Muscle of leg (tissue), 11 donors: Measurements from ENCODE around the gene PATE1. TPM values are rescaled to one million over a fixed set of nuclear protein-coding genes. Genes with fewer than 3 reads are reported as not detected.

Experiments used
- DNase-seq: peaks from one replicate; pipeline ENCODE4 v3.0.0; 2013
- H3K27ac ChIP-seq: one replicate; pipeline ENCODE4 v1.5.1; 2013; ENCODE audit warnings: mild to moderate bottlenecking, low read length, control low read depth
- H3K27me3 ChIP-seq: one replicate; pipeline ENCODE4 v1.6.1; 2013; ENCODE audit warnings: low read length; ENCODE audit not compliant: control insufficient read depth, insufficient read depth
- H3K36me3 ChIP-seq: one replicate; pipeline ENCODE4 v1.6.1; 2013; ENCODE audit warnings: low read length; ENCODE audit not compliant: control insufficient read depth, insufficient read depth
- H3K4me1 ChIP-seq: one replicate; pipeline ENCODE4 v1.6.1; 2013; ENCODE audit warnings: low read length; ENCODE audit not compliant: control insufficient read depth, insufficient read depth
- H3K4me3 ChIP-seq: one replicate; pipeline ENCODE4 v1.5.1; 2013; ENCODE audit warnings: low read length, control low read depth
- H3K9me3 ChIP-seq: replicated peaks from 2 replicates; pipeline ENCODE4 v1.6.1; 2013; ENCODE audit warnings: low read depth, low read length; ENCODE audit not compliant: control insufficient read depth
- WGBS: methylation state at CpG from one replicate; pipeline ENCODE4 v1.1.5; 2013; ENCODE audit warnings: missing lambda C conversion rate; ENCODE audit not compliant: insufficient coverage; 5-methylcytosine and 5-hydroxymethylcytosine counted together
- polyA plus RNA-seq, 8 donors: library from polyadenylated mRNA; unstranded; fragments of 120-200 nt; gene quantifications; one replicate each; pipeline versions ENCODE4 v1.2.1 to v1.2.3, GENCODE V29; 2013; ENCODE audit warnings: inconsistent platforms in 1 of 8, low replicate concordance in 1 of 8; ENCODE audit not compliant: insufficient read length in 8 of 8, insufficient read depth in 1 of 8
- total RNA-seq: library from RNA; stranded (reverse); fragments of 120-200 nt; gene quantifications from one replicate; pipeline ENCODE4 v1.2.4, GENCODE V29; 2013

Gene PATE1
- total and polyA plus RNA-seq, 9 donors: not detected

GRCh38 chr11:125756050-125756449, 10.0 kb downstream of the PATE1 start:
- H3K4me1 ChIP-seq: no peaks in the 10 kb centered on the region
- no peaks in the 10 kb centered on the region for H3K36me3 ChIP-seq
- H3K4me3 ChIP-seq: no peak overlapping the region
- H3K9me3 ChIP-seq: no peaks in the 10 kb centered on the region
- WGBS: no CpG with 5 or more reads among the region's 7 CpGs
- DNase-seq: no peak
- no peak overlapping the region for H3K27ac ChIP-seq
- H3K27me3 ChIP-seq: no peaks in the 10 kb centered on the region

GRCh38 chr11:125762445-125762844, 16.4 kb downstream of the PATE1 start:
- no peaks in the 10 kb centered on the region for H3K36me3 ChIP-seq
- H3K9me3 ChIP-seq: no peaks in the 10 kb centered on the region
- H3K27me3 ChIP-seq: no peaks in the 10 kb centered on the region
- H3K27ac ChIP-seq: no peak overlapping the region
- H3K4me1 ChIP-seq: no peaks in the 10 kb centered on the region
- H3K4me3 ChIP-seq: no peak overlapping the region
- WGBS: no CpG with 5 or more reads among the region's 1 CpG
- DNase-seq: no peak

DNA sequence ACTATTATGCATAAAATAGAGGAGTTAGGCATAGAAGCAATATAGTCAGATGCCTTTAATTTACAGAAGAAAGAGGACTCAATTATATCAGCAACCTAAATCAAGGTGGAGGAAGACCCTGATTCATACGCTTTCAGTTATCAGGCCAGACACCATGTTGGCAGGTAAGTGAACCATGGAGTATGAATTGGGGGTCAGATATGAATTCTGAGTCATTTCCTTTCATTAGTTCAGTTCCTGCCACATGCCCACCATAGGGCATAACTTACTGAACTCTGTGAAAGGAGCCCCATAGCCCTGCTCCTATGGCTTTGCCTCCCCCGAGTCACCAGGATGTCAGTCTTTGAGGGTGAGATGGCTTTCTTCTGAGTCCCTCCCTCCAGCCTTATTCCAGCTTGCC, 17.4 kb downstream of the PATE1 start:
- WGBS: no CpG with 5 or more reads among the region's 2 CpGs
- Histone ChIP-seq H3K4me1 (no peaks in the 10 kb centered on the region), H3K27ac (no peak overlapping the region), H3K36me3 (no peaks in the 10 kb centered on the region), H3K4me3 (no peak overlapping the region), H3K9me3 (no peaks in the 10 kb centered on the region), H3K27me3 (no peaks in the 10 kb centered on the region)
- no peak for DNase-seq

DNA sequence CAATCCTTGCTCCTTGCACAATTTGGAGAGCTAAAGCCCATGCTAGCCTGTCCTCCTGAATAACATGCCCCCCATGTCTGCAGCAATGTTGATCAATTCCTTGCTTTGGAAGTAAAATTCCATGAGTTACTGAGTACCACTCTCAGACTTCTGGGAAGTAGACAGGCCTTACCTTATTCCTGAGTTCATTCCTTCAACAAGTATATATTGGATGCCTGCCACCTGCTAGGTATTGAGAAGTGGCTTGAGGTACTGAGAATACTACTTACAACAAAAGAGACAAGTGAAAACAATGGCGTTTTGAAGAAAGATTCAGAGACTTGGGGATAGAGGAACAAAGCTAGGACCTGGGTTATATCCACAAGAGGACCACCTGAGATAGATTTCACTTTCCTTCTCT, 20.2 kb downstream of the PATE1 start:
- H3K27me3 ChIP-seq: peaks cover 5% of the 10 kb centered on the region
- H3K27ac ChIP-seq: no peak overlapping the region
- DNase-seq: no peak
- no peak overlapping the region for H3K4me3 ChIP-seq
- no peaks in the 10 kb centered on the region for H3K4me1 ChIP-seq
- WGBS: no CpG with 5 or more reads among the region's 1 CpG
- no peaks in the 10 kb centered on the region for H3K36me3 ChIP-seq
- no peaks in the 10 kb centered on the region for H3K9me3 ChIP-seq

DNA sequence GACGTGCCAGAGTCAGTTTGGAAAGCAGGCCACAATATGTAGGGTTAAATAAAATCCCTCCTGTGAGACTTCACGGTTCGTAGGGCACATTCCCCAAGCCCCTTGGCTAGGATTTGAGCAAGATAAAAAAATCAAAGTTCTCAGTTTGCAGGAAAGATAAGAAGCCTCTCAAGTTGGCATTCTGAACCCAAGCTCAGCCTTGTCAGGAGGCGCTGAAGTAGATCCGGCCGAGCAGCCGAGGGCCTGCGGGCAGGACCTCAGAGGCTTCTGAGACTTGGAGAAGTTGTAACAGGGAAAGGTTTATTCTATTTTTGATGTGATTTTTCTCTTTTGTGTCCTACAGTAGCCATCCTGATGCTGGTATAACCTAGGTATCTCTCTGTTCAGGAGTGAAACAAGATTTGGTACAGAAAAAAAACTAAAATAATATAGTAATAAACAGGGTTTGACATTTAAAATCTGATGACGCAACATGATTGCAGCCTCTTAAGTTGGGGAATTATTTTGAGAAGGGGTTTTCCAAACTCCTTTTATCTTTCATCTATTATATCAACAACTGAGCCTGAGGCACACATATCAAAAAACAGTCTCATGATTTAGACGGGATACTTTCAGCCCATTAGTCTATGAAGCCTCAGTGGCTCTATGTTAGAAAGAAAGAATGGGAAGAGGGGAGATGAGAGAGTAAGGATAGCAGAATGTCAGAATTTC, 22.4 kb downstream of the PATE1 start:
- H3K36me3 ChIP-seq: no peaks in the 10 kb centered on the region
- no peaks in the 10 kb centered on the region for H3K4me1 ChIP-seq
- H3K9me3 ChIP-seq: no peaks in the 10 kb centered on the region
- H3K27ac ChIP-seq: no peak overlapping the region
- H3K4me3 ChIP-seq: no peak overlapping the region
- peaks cover 5% of the 10 kb centered on the region for H3K27me3 ChIP-seq
- WGBS: 13% methylated on average over 6 of the region's 10 CpGs
- no peak for DNase-seq

DNA sequence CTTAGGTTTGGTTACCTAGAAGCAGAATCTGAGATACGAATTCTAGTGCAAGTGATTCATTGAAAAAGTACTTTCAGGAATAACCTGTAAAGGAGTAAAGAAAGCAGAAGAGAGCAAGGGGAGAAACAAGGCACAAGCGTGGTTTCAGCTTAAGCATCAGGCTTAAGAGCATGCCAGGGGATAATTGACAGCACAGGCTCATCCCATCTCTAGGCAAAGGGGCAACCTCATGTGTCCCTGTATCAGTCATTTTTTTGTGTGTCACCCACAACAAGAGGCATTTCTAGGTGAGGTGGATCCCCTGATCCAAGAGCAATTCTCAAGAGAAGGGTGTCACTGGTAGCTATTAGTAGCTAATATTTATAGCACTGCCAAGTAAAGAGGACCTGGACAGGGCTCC, 24.5 kb downstream of the PATE1 start:
- no peaks in the 10 kb centered on the region for H3K4me1 ChIP-seq
- no peaks in the 10 kb centered on the region for H3K36me3 ChIP-seq
- WGBS: 56% methylated on average over 2 of the region's 2 CpGs
- H3K4me3 ChIP-seq: no peak overlapping the region
- DNase-seq: no peak
- H3K27me3 ChIP-seq: peaks cover 5% of the 10 kb centered on the region
- no peaks in the 10 kb centered on the region for H3K9me3 ChIP-seq
- no peak overlapping the region for H3K27ac ChIP-seq

GRCh38 chr11:125772834-125773505, 26.9 kb downstream of the PATE1 start:
- Histone ChIP-seq H3K36me3 (no peaks in the 10 kb centered on the region), H3K9me3 (no peaks in the 10 kb centered on the region), H3K27me3 (peaks cover 5% of the 10 kb centered on the region), H3K4me1 (no peaks in the 10 kb centered on the region), H3K27ac (no peak overlapping the region), H3K4me3 (no peak overlapping the region)
- 62% methylated on average over 2 of the region's 3 CpGs for WGBS
- no peak for DNase-seq

DNA sequence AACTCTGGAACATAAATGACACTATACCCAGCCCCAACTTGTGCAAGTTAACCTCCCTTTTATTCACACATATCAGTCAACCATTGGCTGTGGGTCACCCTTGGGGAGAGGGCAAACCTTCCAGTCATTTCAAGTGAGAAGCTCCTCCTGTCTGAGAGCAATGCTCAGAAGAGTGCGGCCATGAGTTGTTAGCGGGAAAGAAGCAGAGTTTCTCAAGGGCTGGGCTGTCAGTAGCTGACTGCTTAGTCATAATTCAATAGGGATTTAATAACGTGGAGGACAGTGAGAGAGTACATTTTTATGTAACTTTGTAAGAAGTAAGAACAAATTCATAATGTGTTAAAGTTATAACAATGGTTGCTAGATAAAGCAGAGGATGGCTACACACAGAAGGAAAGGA, 27.4 kb downstream of the PATE1 start:
- H3K27ac ChIP-seq: no peak overlapping the region
- no peaks in the 10 kb centered on the region for H3K9me3 ChIP-seq
- H3K4me3 ChIP-seq: no peak overlapping the region
- no peaks in the 10 kb centered on the region for H3K4me1 ChIP-seq
- peaks cover 5% of the 10 kb centered on the region for H3K27me3 ChIP-seq
- WGBS: 64% methylated on average over 2 of the region's 3 CpGs
- DNase-seq: no peak
- no peaks in the 10 kb centered on the region for H3K36me3 ChIP-seq

DNA sequence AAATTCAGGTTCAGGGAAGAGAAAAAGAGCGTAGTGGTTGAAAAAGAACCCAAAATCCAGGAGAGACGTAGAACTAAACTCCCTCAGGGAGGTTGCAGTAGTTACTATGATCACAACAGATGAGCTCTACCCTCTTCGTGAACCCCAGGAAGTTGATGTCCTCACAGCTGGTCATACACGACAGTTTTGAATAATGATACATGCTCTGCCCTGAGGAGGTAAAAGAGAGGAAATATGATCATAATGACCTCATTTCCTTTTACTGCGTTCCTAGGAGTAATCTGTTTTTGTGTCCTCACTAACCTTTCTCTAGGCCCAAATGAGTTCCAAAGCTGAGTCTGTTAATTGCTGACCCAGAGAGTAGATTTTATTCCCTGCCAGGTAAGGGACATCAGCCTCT, 31.2 kb downstream of the PATE1 start:
- Histone ChIP-seq H3K4me3 (no peak overlapping the region), H3K9me3 (no peaks in the 10 kb centered on the region), H3K27ac (no peak overlapping the region), H3K36me3 (no peaks in the 10 kb centered on the region), H3K27me3 (no peaks in the 10 kb centered on the region), H3K4me1 (no peaks in the 10 kb centered on the region)
- WGBS: no CpG with 5 or more reads among the region's 5 CpGs
- DNase-seq: no peak

DNA sequence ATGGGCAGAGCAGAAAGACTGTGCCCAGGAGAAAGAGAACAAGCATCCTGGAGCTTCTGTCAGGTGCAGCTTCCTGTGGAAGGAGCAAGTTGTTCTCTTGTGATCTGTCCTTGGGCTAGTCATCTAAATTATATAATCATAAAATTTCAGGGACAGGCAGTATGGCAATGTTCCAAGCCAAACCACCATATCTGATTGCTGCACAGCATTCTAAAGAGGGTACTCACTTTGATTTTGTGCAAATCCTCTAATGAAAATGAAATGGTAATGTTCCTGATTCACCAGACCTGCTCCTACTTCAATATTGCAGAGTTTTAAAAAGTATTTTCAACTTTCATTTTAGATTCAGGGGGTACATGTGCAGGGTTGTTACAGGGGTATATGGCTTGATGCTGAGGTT, 32.6 kb downstream of the PATE1 start, which contains the start of gene PATE2:
Gene PATE2, minus strand, starts transcription at position 101 of the 400 bp plus-strand sequence. Its CDS starts 55 bp downstream, at position 46.
- no peak for DNase-seq
- no peaks in the 10 kb centered on the region for H3K4me1 ChIP-seq
- H3K4me3 ChIP-seq: no peak within 1 kb of the TSS
- H3K9me3 ChIP-seq: no peaks in the 10 kb centered on the region
- H3K27ac ChIP-seq: no peak within 1 kb of the TSS
- no peaks in the 10 kb centered on the region for H3K27me3 ChIP-seq
- no peaks in the 10 kb centered on the region for H3K36me3 ChIP-seq
